Epithelial cell of esophagus (primary cell): Measurements from ENCODE around the gene KRT9.

Experiments used
- DNase-seq: peaks from one replicate; pipeline ENCODE4 v3.0.0; 2010; ENCODE audit warnings: low read depth
- H3K4me3 ChIP-seq: 2 replicates; pipeline ENCODE4 v1.5.1; 2011; ENCODE audit warnings: mild to moderate bottlenecking, low read length, control low read depth
- TF ChIP-seq, protein P1 (sequence below): IDR thresholded peaks from 2 replicates; pipeline ENCODE4 v1.5.1; 2011; ENCODE audit warnings: low read depth, mild to moderate bottlenecking, low read length, control low read depth, inconsistent platforms; ENCODE audit not compliant: insufficient read depth; ENCODE audit errors: missing control alignments

The KRT9 gene

DNA sequence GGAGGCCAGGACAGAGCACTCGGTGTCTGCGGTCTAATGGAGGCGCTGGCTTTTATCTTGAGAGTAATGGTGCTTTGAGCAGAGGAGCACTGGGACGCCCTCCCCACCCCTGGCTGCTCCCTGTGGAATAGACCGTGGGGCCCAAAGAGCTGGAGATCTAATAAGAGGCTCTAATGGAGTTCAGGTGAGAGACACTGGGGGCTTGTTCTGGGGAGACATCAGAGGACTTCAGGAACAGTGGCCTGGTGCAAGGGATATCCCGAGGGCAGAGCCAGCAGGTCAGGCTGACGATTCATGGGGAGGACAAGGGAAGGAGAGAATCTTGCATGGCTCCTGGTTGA is 34.3 kb downstream of the KRT9 start:
- H3K4me3 ChIP-seq = no peak overlapping the region
- TF ChIP-seq, protein P1, sequence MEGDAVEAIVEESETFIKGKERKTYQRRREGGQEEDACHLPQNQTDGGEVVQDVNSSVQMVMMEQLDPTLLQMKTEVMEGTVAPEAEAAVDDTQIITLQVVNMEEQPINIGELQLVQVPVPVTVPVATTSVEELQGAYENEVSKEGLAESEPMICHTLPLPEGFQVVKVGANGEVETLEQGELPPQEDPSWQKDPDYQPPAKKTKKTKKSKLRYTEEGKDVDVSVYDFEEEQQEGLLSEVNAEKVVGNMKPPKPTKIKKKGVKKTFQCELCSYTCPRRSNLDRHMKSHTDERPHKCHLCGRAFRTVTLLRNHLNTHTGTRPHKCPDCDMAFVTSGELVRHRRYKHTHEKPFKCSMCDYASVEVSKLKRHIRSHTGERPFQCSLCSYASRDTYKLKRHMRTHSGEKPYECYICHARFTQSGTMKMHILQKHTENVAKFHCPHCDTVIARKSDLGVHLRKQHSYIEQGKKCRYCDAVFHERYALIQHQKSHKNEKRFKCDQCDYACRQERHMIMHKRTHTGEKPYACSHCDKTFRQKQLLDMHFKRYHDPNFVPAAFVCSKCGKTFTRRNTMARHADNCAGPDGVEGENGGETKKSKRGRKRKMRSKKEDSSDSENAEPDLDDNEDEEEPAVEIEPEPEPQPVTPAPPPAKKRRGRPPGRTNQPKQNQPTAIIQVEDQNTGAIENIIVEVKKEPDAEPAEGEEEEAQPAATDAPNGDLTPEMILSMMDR = no peak
- DNase-seq = no peak

DNA sequence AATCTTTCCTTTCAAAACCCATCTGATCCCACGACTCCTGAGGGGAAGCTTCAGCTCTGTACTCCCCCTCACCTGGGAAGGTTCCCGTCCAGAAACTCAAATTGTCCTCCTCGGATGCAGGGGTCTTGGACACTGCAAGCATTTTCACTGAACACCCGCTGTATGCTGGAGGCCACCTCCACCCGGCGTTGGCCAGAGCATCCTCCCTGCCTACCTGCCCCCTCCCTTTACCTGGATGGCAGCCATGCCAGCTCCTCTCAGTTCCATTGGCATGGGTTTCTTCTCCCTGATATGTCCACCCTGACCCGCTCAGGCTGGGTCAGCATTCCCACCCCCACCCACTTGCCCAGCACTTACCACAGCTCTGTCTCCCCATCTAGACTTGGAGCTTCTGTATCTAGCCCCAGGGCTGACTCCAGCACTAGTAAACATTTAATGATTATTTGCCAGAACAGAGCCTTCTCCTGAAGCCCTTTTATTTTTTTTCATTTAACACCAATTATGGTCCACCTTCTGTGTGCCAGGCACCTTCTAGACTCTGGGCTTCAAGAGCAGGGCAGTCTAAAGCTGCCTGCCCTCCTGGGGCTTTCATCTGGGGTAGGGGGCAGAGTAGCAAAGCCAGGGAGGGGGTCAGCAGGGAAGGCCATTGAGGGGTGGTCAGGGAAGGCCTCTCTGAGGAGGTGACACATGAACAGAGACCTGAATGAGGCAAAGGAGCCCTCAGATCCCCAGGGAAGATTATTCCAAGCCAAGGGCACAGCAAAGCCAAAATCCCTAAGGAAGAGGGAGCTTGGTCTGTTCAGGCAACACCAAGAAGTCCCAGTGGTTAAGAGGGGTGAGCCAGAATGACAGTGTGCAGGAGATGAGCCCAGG is 34.9 kb downstream of the KRT9 start:
- no peak for DNase-seq
- TF ChIP-seq, protein P1 = no peak
- H3K4me3 ChIP-seq = no peak overlapping the region

DNA sequence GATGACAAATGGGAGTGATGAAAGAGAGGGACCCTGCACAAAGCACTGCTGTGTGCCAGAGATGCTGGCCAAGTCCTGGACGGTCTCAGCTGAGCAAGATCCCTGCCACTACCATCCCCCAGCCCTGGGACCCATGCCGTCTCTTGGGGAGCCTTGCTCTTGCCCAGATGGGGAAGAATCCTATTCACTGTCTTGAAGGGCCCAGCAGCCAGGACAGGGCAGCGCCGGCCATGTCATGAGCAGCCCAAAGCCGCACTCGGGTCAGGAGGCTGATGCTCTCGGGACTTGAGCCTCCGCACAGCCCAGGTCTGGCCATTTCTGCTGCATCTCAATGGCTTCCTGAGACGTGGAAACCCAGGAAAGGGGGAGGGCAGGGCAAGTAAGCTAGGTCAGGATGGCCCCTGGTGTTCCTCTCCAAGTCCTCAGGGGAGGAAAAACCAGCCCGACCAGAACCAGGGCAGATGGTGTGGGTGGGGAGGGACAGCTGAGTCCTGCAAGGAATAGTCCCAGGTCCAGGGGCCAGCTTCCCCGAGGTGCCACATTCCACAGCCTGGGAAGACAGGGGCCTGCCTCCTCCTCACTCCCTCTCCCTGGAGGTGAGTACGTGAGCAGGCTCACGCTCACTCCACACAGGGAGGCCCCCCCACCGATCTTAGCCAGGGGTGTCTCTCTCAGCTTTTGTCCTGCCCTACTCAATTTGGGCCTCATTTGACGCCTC is 35.9 kb downstream of the KRT9 start:
- H3K4me3 ChIP-seq = no peak overlapping the region
- peak; percentile 50 for DNase-seq
- TF ChIP-seq, protein P1 = no peak

DNA sequence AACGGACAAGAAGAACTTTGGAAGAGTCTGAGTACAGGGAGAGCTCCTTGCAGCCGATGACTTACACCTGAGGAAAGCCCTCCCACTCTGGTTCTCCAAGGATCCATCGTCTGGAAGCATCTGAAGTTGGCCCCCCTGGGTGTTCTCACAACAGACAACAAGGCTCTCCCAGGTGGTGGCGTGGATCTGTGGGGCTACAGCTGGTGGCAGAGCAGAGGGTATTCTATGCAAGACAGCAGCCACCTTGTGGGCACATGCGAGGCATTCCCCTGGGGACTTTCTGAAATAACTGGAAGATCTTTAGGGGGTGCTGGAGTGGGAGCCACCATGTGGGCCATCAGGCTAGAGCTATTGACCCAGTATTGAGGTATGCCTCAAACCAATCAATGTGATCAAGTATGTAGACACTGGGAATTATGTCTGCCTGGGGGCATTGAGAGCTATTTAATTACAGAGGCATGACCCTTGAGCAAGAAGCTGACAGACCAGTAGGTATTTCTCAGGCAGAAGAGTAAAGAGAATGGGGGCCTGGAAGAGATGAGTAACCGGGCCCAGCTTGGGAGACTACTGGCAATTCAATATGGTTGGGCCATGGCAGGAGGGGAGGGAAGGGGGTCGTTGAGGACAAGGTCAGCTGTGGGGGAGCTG is 36.8 kb downstream of the KRT9 start:
- no peak overlapping the region for H3K4me3 ChIP-seq
- no peak for DNase-seq
- TF ChIP-seq, protein P1 = no peak

DNA sequence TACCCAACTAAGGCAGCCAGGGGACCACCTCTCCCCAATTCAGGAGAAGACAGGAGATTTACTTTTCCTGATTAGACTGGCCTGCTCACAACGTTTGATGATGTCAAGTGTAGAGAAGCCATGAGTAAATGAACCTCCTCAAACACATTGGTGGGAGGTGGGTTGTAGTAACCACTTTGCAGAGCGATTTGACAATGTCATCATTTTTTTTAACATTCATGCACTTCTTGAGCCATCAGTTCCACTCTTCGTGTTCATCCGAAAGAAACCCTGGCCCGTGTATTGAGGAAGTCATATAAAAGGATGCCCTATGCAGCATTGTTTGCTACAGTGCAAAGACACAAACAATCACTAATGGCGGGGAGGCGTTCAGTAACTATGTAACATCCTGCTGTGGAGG is 38.2 kb downstream of the KRT9 start:
- DNase-seq = no peak
- H3K4me3 ChIP-seq = no peak overlapping the region
- TF ChIP-seq, protein P1 = no peak

DNA sequence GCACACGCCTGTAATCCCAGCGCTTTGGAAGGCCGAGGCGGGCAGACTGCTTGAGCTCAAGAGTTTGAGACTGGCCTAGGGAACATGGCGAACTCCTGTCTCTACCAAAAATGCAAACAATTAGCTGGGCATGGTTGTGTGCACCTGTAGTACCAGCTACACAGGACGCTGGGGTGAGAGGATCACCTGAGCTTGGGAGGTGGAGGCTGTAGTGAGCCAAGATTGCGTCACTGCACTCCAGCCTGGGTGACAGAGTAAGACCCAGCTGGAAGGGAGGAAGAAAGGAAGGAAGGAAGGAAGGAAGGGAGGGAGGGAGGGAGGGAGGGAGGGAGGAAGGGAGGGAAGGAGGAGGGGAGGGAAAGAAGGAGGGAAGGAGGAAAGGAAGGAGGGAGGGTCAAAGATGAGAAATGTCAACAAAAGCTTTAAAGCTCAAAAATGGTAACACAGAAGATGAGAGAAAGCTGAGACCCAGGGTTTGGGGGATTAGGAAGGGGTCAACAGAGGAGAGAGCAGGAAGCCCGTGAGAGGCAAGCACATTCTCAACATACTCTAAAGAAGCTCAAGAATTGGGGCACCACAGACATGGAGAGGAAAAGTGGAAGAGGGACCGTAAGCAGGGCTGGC is 38.8 kb downstream of the KRT9 start:
- H3K4me3 ChIP-seq = no peak overlapping the region
- TF ChIP-seq, protein P1 = no peak
- DNase-seq = no peak
